A549 (cell line): ENCODE results near the gene NINJ1. TPM values are rescaled to one million over a fixed set of nuclear protein-coding genes. Genes with fewer than 3 reads are reported as not detected.

Source experiments
- ATAC-seq, 2 experiments: fragments of 200-7000 bp in 1 of 2; fragments of >200 bp in 1 of 2; cut with Nextera tagmentation in 1 of 2; cut with Tn5 transposase in 1 of 2; 3 replicates each; pipeline versions ENCODE4 v1.8.0 to v1.9.1; 2018 to 2020; ENCODE audit warnings: mild to moderate bottlenecking in 1 of 2, moderate library complexity in 1 of 2
- CTCF ChIA-PET: fragments of 300-600 bp; sonication (Branson Sonifier 250); formaldehyde crosslinking; extraction: SDS; loops from one replicate; lab custom pipeline; 2021; ENCODE audit warnings: antibody characterized with exemption, inconsistent platforms; lab: Yijun Ruan, JAX
- POLR2A ChIA-PET: fragments of 350-600 bp; formaldehyde crosslinking; extraction: SDS; loops from one replicate; lab custom pipeline; 2021; ENCODE audit warnings: antibody characterized with exemption, inconsistent platforms; lab: Yijun Ruan, JAX
- DNase-seq, 2 experiments: peaks; one replicate each; pipeline versions ENCODE4 v3.0.0 to v3.0.0-alpha.2; 2011 to 2016; ENCODE audit warnings: low read depth in 1 of 2, low spot score in 1 of 2
- FAIRE-seq: peaks from 2 replicates; lab custom pipeline; 2011; peaks lifted over from hg19 to GRCh38; lab: Jason Lieb, UNC
- H3K27ac ChIP-seq, 2 experiments: fragments of >200 bp; sonication (Bioruptor Twin); formaldehyde crosslinking; 3 replicates each; pipeline ENCODE4 v1.5.1; 2016 to 2017
- H3K4me1 ChIP-seq: fragments of >200 bp; sonication (Bioruptor Twin); formaldehyde crosslinking; 3 replicates; pipeline ENCODE4 v1.6.1; 2016
- H3K4me2 ChIP-seq: fragments of >200 bp; sonication (Bioruptor Twin); formaldehyde crosslinking; 3 replicates; pipeline ENCODE4 v1.6.1; 2016
- H3K4me3 ChIP-seq: fragments of >200 bp; sonication (Bioruptor Twin); formaldehyde crosslinking; 3 replicates; pipeline ENCODE4 v1.5.1; 2016
- H3K9me3 ChIP-seq: fragments of >200 bp; sonication (Bioruptor Twin); formaldehyde crosslinking; 3 replicates; pipeline ENCODE4 v1.6.1; 2016
- ATOH8 ChIP-seq: fragments of 250-450 bp; sonication (Bioruptor Pico); IDR thresholded peaks from 2 replicates; pipeline ENCODE4 v1.5.0; 2020; ENCODE audit warnings: low read depth, mild to moderate bottlenecking, moderate library complexity
- CBX2 ChIP-seq: fragments of 200-600 bp; sonication (generic); IDR thresholded peaks from 2 replicates; pipeline ENCODE4 v1.6.1; 2016; ENCODE audit warnings: low read depth, mild to moderate bottlenecking, borderline replicate concordance
- CBX8 ChIP-seq: fragments of 200-600 bp; sonication (generic); IDR thresholded peaks from 2 replicates; pipeline ENCODE4 v1.6.1; 2016
- CHD4 ChIP-seq: fragments of 200-600 bp; sonication (generic); IDR thresholded peaks from 2 replicates; pipeline ENCODE4 v1.6.1; 2016; ENCODE audit warnings: antibody characterized with exemption, mild to moderate bottlenecking, borderline replicate concordance
- EP300 ChIP-seq, 2 experiments: fragments of >200 bp; sonication (Bioruptor Twin); formaldehyde crosslinking; IDR thresholded peaks; 2 replicates in 1 of 2; 3 replicates in 1 of 2; pipeline ENCODE4 v1.6.1; 2016 to 2017
- FOSL2 ChIP-seq, 2 experiments: fragments of 450-650 bp in 1 of 2; fragments of >200 bp in 1 of 2; sonication (Bioruptor Twin) in 1 of 2; formaldehyde crosslinking; IDR thresholded peaks; 2 replicates each; pipeline versions ENCODE4 v1.5.0 to v1.6.1; 2016 to 2020; ENCODE audit warnings: mild to moderate bottlenecking in 1 of 2, moderate library complexity in 1 of 2
- HEYL ChIP-seq: fragments of 250-450 bp; sonication (Bioruptor Pico); IDR thresholded peaks from 2 replicates; pipeline ENCODE4 v1.8.0; 2021; ENCODE audit warnings: mild to moderate bottlenecking, moderate library complexity
- HMGXB4 ChIP-seq: fragments of 250-450 bp; sonication (Bioruptor Pico); IDR thresholded peaks from 2 replicates; pipeline ENCODE4 v1.5.0; 2021; ENCODE audit warnings: mild to moderate bottlenecking, moderate library complexity, borderline replicate concordance
- KDM1A ChIP-seq: fragments of 200-600 bp; sonication (generic); IDR thresholded peaks from 2 replicates; pipeline ENCODE4 v1.6.1; 2016; ENCODE audit warnings: low read depth, mild to moderate bottlenecking
- MAX ChIP-seq: IDR thresholded peaks from 2 replicates; pipeline ENCODE4 v1.6.1; 2012
- NFE2L2 ChIP-seq: fragments of 150-350 bp; conservative IDR thresholded peaks from 2 replicates; pipeline ENCODE4 v1.6.1; 2014; ENCODE audit warnings: low read length
- POLR2A ChIP-seq: IDR thresholded peaks from 2 replicates; pipeline ENCODE4 v1.6.1; 2012; ENCODE audit warnings: mild to moderate bottlenecking, low read length
- POLR2AphosphoS2 ChIP-seq: conservative IDR thresholded peaks from 2 replicates; pipeline ENCODE4 v1.6.1; 2012; ENCODE audit warnings: low read length, improper control_type of control experiment, inconsistent platforms
- RAD21 ChIP-seq, 2 experiments: fragments of >200 bp in 1 of 2; sonication (Bioruptor Twin) in 1 of 2; formaldehyde crosslinking in 1 of 2; IDR thresholded peaks in 1 of 2; conservative IDR thresholded peaks in 1 of 2; 2 replicates in 1 of 2; 3 replicates in 1 of 2; pipeline ENCODE4 v1.6.1; 2012 to 2018; ENCODE audit warnings: inconsistent platforms in 1 of 2
- RCOR1 ChIP-seq: fragments of 150-350 bp; IDR thresholded peaks from 2 replicates; pipeline ENCODE4 v1.6.1; 2014; ENCODE audit warnings: antibody characterized with exemption, low read length, low read depth
- RFX5 ChIP-seq: fragments of 450-650 bp; IDR thresholded peaks from 2 replicates; pipeline ENCODE4 v1.7.1; 2014; ENCODE audit warnings: antibody characterized with exemption, mild to moderate bottlenecking, moderate library complexity
- SMC3 ChIP-seq: fragments of >200 bp; sonication (Bioruptor Twin); formaldehyde crosslinking; IDR thresholded peaks from 3 replicates; pipeline ENCODE4 v1.6.1; 2018; ENCODE audit warnings: inconsistent platforms
- ZC3H11A ChIP-seq: fragments of 450-650 bp; IDR thresholded peaks from 2 replicates; pipeline ENCODE4 v1.6.1; 2014; ENCODE audit warnings: antibody characterized with exemption, mild to moderate bottlenecking
- ZNF302 ChIP-seq: fragments of 250-450 bp; sonication (Bioruptor Pico); IDR thresholded peaks from 2 replicates; pipeline ENCODE4 v1.9.0; 2021; ENCODE audit warnings: inconsistent platforms, mild to moderate bottlenecking, moderate library complexity
- ZSCAN20 ChIP-seq: fragments of 250-450 bp; sonication (Bioruptor Pico); IDR thresholded peaks from 2 replicates; pipeline ENCODE4 v1.8.0; 2022; ENCODE audit warnings: mild to moderate bottlenecking, moderate library complexity
- WGBS: methylation state at CpG from one replicate; pipeline ENCODE4 v1.1.6; 2017; ENCODE audit errors: missing lambda C conversion rate; 5-methylcytosine and 5-hydroxymethylcytosine counted together
- polyA plus RNA-seq, 4 experiments: library from polyadenylated mRNA; depleted of rRNA in 3 of 4; stranded (reverse); fragments of >200 nt; fragmentation: RNase III in 1 of 4; extraction: RNeasy Plus Mini Kit Qiagen cat#74134 plus additional on column Dnase treatment in 1 of 4; gene quantifications; 2 replicates in 3 of 4; 3 replicates in 1 of 4; pipeline ENCODE4 v1.2.3, GENCODE V29; 2011 to 2017
- TF ChIP-seq, protein P1 (sequence below): fragments of 450-650 bp; IDR thresholded peaks from 2 replicates; pipeline ENCODE4 v1.6.1; 2014; ENCODE audit warnings: antibody characterized with exemption

The NINJ1 gene
- polyA plus RNA-seq, 2 of the 4 experiments (the other 2 are of a cell fraction) = 27.0 to 60.4 TPM

- H3K4me2 ChIP-seq = no peak overlapping the region
- ChIA-PET POLR2A (no interaction called here), CTCF (interaction anchor here (1.2 to 4.5 kb wide), 3 partner anchors 8 to 154 kb away, joined by 3 to 23 read pairs (median 4); no protein-coding TSS in a partner anchor)
- H3K27ac ChIP-seq = no peak overlapping the region
- FAIRE-seq (no peak), DNase-seq (no peak)
- 65% methylated on average over 10 of the region's 10 CpGs for WGBS
- H3K9me3 ChIP-seq = no peaks in the 10 kb centered on the region
- TF ChIP-seq ZC3H11A = no peak
- TF ChIP-seq HMGXB4 (CRISPR knock-in tag) = no peak
- no peak for TF ChIP-seq ZSCAN20 (CRISPR knock-in tag)
- no peak for TF ChIP-seq RAD21 (conservative IDR thresholded peaks at IDR 0.05 in 1 of 2, IDR thresholded peaks at IDR 0.05 in 1 of 2)
- no peak for TF ChIP-seq MAX
- no peak for TF ChIP-seq POLR2A
- no peak for TF ChIP-seq CBX8
- TF ChIP-seq RCOR1 = no peak
- TF ChIP-seq NFE2L2 = no peak
- TF ChIP-seq ZNF302 (CRISPR knock-in tag) = no peak
- no peak for TF ChIP-seq HEYL (CRISPR knock-in tag)
- TF ChIP-seq SMC3 = no peak
- no peak for TF ChIP-seq FOSL2 (IDR thresholded peaks at IDR 0.05)
- TF ChIP-seq FOSL2 (CRISPR knock-in tag; IDR thresholded peaks at IDR 0.05) = no peak
- TF ChIP-seq KDM1A = no peak
- TF ChIP-seq, all 56 proteins: peak for 0
- ATAC-seq = no peak
- Histone ChIP-seq H3K4me1 (no peaks in the 10 kb centered on the region), H3K4me3 (no peak overlapping the region)
Measured at GRCh38 chr9:93151097-93151784, 17.2 kb upstream of the NINJ1 start.

- POLR2A ChIA-PET = no interaction called here
- FAIRE-seq (no peak), ATAC-seq (no peak), DNase-seq (no peak)
- TF ChIP-seq ATOH8 (CRISPR knock-in tag) (no peak), CHD4 (no peak), POLR2AphosphoS2 (no peak), CBX2 (no peak)
- TF ChIP-seq, all 56 proteins: peak for 0
- WGBS = 4% methylated on average over 1 of the region's 1 CpG
- CTCF ChIA-PET = interaction anchor here (4.5 kb wide), 1 partner anchor 39 kb away, joined by 23 read pairs; no protein-coding TSS in a partner anchor
- Histone ChIP-seq H3K4me2 (no peak overlapping the region), H3K4me1 (no peaks in the 10 kb centered on the region), H3K27ac (no peak overlapping the region), H3K4me3 (no peak overlapping the region), H3K9me3 (no peaks in the 10 kb centered on the region)
Measured at GRCh38 chr9:93149361-93149760, 15.3 kb upstream of the NINJ1 start.

DNA sequence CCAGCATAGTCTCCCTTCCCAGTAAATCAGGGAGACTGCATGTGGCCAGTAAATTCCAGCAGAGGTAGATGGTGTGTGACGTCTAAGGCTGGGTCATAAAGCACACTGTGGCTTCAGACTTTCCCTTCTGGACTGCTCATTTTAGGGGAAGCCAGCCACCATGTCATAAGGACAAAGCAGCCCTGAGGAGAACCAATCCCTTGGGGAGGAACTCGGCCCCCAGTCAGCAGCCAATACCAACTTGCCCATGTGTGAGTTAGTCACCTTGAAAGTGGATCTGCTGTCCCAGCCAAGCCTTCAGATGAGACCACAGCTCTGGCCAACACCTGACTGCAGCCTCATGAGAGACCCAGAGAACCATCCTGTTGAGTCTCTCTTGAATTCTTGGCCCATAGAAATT is 14.7 kb upstream of the NINJ1 start:
- 54% methylated on average over 2 of the region's 2 CpGs for WGBS
- CTCF ChIA-PET = no interaction called here
- ATAC-seq (no peak), FAIRE-seq (no peak), DNase-seq (no peak)
- Histone ChIP-seq H3K4me2 (no peak overlapping the region), H3K27ac (no peak overlapping the region), H3K4me1 (no peaks in the 10 kb centered on the region), H3K9me3 (no peaks in the 10 kb centered on the region)
- POLR2A ChIA-PET = no interaction called here
- TF ChIP-seq RFX5 (no peak), EP300 (IDR thresholded peaks at IDR 0.05) (no peak)
- TF ChIP-seq, protein P1, sequence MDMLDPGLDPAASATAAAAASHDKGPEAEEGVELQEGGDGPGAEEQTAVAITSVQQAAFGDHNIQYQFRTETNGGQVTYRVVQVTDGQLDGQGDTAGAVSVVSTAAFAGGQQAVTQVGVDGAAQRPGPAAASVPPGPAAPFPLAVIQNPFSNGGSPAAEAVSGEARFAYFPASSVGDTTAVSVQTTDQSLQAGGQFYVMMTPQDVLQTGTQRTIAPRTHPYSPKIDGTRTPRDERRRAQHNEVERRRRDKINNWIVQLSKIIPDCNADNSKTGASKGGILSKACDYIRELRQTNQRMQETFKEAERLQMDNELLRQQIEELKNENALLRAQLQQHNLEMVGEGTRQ = no peak
- TF ChIP-seq, all 56 proteins: peak for 0
- no peak overlapping the region for H3K4me3 ChIP-seq
